Measurements from ENCODE around the gene VARS2. TPM values are rescaled to one million over a fixed set of nuclear protein-coding genes. Genes with fewer than 3 reads are reported as not detected.
A peak's percentile ranks its signal among the peaks of the same experiment; 100 is the strongest.

VARS2 gene
- total RNA-seq, 4 donors from 2014 or later = 13.0 to 25.2 (median 18.1) TPM

- intact Hi-C loops (cut with DNase I; ENCODE audit: low total_unique reads) = no loop called here
- DNase-seq (ENCODE audit: low spot score in 2 of 2) = peak in 1 of 2 donors; percentile 82
- H3K4me3 ChIP-seq (ENCODE audit: low read depth, poor library complexity, severe bottlenecking) = no peak overlapping the region
- WGBS, 2 donors = 81 to 82% methylated on average over 17 of the region's 18 CpGs
- no peak for TF ChIP-seq CTCF (IDR thresholded peaks at IDR 0.05)
- no peak for TF ChIP-seq POLR2A (IDR thresholded peaks at IDR 0.05)
Observed at GRCh38 chr6:30888816-30889495, 25.1 kb upstream of the VARS2 start.

GRCh38 chr6:30889496-30889885, 24.5 kb upstream of the VARS2 start:
- TF ChIP-seq CTCF (IDR thresholded peaks at IDR 0.05) (no peak), POLR2A (IDR thresholded peaks at IDR 0.05) (no peak)

GRCh38 chr6:30889921-30890645, 24.0 kb upstream of the VARS2 start:
- intact Hi-C loops (cut with DNase I; ENCODE audit: low total_unique reads) = no loop called here
- no peak for TF ChIP-seq CTCF (IDR thresholded peaks at IDR 0.05)
- no peak for TF ChIP-seq POLR2A (IDR thresholded peaks at IDR 0.05)
- 48 to 71% methylated on average over 14 of the region's 14 CpGs for WGBS, 2 donors
- H3K4me3 ChIP-seq (ENCODE audit: low read depth, poor library complexity, severe bottlenecking) = no peak overlapping the region
- DNase-seq (ENCODE audit: low spot score in 2 of 2) = peak in 1 of 2 donors; percentile 67

More at GRCh38 chr6:30889496-30889885, 24.5 kb upstream of the VARS2 start:
- intact Hi-C loops (cut with DNase I; ENCODE audit: low total_unique reads) = no loop called here
- DNase-seq (ENCODE audit: low spot score in 2 of 2) = peak in 1 of 2 donors; percentile 10
- 59 to 69% methylated on average over 4 of the region's 4 CpGs for WGBS, 2 donors
- no peak overlapping the region for H3K4me3 ChIP-seq (ENCODE audit: low read depth, poor library complexity, severe bottlenecking)

- no peak overlapping the region for H3K4me3 ChIP-seq (ENCODE audit: low read depth, poor library complexity, severe bottlenecking)
- intact Hi-C loops (cut with DNase I; ENCODE audit: low total_unique reads) = no loop called here
- no peak for TF ChIP-seq CTCF (IDR thresholded peaks at IDR 0.05)
- no peak for TF ChIP-seq POLR2A (IDR thresholded peaks at IDR 0.05)
- DNase-seq (ENCODE audit: low spot score in 2 of 2) = peak in 1 of 2 donors; percentile 79
- WGBS, 2 donors = 80 to 84% methylated on average over 6 to 12 of the region's 12 CpGs
Observed at GRCh38 chr6:30890646-30891449, 23.2 kb upstream of the VARS2 start.

GRCh38 chr6:30891450-30891723, 22.7 kb upstream of the VARS2 start:
- DNase-seq (ENCODE audit: low spot score in 2 of 2) = no peak
- TF ChIP-seq POLR2A (IDR thresholded peaks at IDR 0.05) (no peak), CTCF (IDR thresholded peaks at IDR 0.05) (no peak)
- WGBS, 2 donors = 81 to 89% methylated on average over 4 of the region's 4 CpGs
- intact Hi-C loops (cut with DNase I; ENCODE audit: low total_unique reads) = no loop called here
- H3K4me3 ChIP-seq (ENCODE audit: low read depth, poor library complexity, severe bottlenecking) = no peak overlapping the region

Measured in lower leg skin (tissue), 4 donors.